Measurements from ENCODE around the gene MCRIP1. TPM values are rescaled to one million over a fixed set of nuclear protein-coding genes. Genes with fewer than 3 reads are reported as not detected.

The MCRIP1 gene, protein sequence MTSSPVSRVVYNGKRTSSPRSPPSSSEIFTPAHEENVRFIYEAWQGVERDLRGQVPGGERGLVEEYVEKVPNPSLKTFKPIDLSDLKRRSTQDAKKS
- 145 TPM for polyA plus RNA-seq (2013, experiment 1 of 2)
- 137 TPM for polyA plus RNA-seq (2013, experiment 2 of 2)

DNA sequence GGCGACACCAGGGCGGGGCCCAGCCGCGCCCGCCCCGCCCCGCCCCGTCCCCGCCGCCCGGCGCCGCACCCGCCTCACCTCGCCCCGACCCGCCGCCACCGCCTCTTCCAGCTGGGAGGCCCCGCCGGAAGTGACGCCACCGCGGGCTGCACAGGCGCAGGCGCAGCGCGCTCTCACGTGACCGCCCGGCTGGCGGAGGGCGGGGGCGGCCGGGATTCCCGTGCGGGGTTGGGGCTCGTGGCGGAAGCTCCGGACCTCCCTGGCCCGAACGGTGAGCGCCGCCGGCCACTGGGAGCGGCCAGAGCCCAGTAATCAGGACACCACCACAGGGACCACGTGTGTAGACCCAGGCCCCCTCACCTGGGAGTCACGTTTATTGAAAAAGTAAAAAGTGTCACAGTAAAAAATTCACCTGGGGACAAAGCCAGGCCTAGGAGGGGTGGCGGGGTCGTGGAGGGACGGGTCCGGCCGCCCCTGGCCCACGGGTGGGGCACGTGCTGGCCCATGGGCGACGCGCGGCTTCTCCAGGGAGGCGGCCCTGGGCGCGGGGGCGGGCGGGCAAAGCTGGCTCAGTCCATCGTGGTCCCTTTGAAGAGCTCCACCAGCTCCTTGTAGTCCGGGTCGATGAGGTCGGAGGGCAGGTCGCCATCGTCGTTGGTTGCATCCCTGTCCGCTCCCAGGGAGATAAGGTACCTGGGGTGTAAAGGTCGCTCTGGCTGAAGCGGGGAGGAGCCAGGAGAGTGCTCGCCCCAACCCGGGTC, at the start of gene MCRIP1:
MCRIP1 (minus strand) TSS at position 132 of the 761 bp plus-strand sequence. CDS start 8,785 bp downstream, outside the sequence.
- H3K36me3 ChIP-seq (replicated peaks in 1 of 2; ENCODE audit: control insufficient read depth in 2 of 2, insufficient read depth in 2 of 2, low read length in 2 of 2), result peaks cover 2 to 9% of the 10 kb centered on the region in 2 donors
- H2AK5ac ChIP-seq (ENCODE audit: low read depth, low read length), result peak within 1 kb of the TSS; percentile 99
- H3K4me2 ChIP-seq (ENCODE audit: insufficient read depth, low read length, poor library complexity, severe bottlenecking), result peak within 1 kb of the TSS; percentile 95
- H3K4me3 ChIP-seq (ENCODE audit: low read length in 2 of 2), result peak within 1 kb of the TSS; percentile 81 to 97
- H3K23ac ChIP-seq (ENCODE audit: low read depth, low read length, poor library complexity), result peak within 1 kb of the TSS; percentile 89
- no CpG with 5 or more reads among the region's 76 CpGs for WGBS, 2 donors (ENCODE audit: extremely low coverage in 2 of 2, insufficient read length in 2 of 2, insufficient replicate concordance in 1 of 2)
- peak within 1 kb of the TSS; percentile 56 for H3K27ac ChIP-seq (replicated peaks; ENCODE audit: low read length)
- peak within 1 kb of the TSS; percentile 92 for H2BK15ac ChIP-seq (ENCODE audit: low read length)
- peak within 1 kb of the TSS; percentile 26 for H3K4ac ChIP-seq (ENCODE audit: low read length)
- peak within 1 kb of the TSS; percentile 82 for H2BK5ac ChIP-seq (ENCODE audit: low read length)
- H4K91ac ChIP-seq (ENCODE audit: low read depth, low read length, poor library complexity), result no peak within 1 kb of the TSS
- H3K27me3 ChIP-seq (ENCODE audit: control insufficient read depth in 3 of 3, insufficient read depth in 3 of 3, low read depth in 1 of 3, low read length in 3 of 3), result no peaks in the 10 kb centered on the region
- no peak within 1 kb of the TSS for H2BK120ac ChIP-seq (ENCODE audit: low read depth, low read length)
- peak within 1 kb of the TSS; percentile 77 for H2BK12ac ChIP-seq (ENCODE audit: low read length)
- H3K14ac ChIP-seq (ENCODE audit: low read length), result peak within 1 kb of the TSS; percentile 61
- H4K8ac ChIP-seq (ENCODE audit: low read depth, low read length), result no peak within 1 kb of the TSS
- H3K9me3 ChIP-seq (replicated peaks in 1 of 2; ENCODE audit: control insufficient read depth in 2 of 2, insufficient read depth in 1 of 2, low read depth in 1 of 2, low read length in 2 of 2), result no peaks in the 10 kb centered on the region
- peak within 1 kb of the TSS; percentile 98 for H3K18ac ChIP-seq (ENCODE audit: low read length)
- H3K79me1 ChIP-seq (ENCODE audit: low read depth, low read length), result peaks cover 31% of the 10 kb centered on the region
- H3K4me1 ChIP-seq (ENCODE audit: control insufficient read depth in 2 of 2, insufficient read depth in 1 of 2, low read depth in 1 of 2, low read length in 2 of 2), result peaks cover 6 to 19% of the 10 kb centered on the region in 2 donors
- H2AFZ ChIP-seq (ENCODE audit: low read length), result peak within 1 kb of the TSS; percentile 83
- H3K9ac ChIP-seq (ENCODE audit: low read depth, low read length, poor library complexity), result peak within 1 kb of the TSS; percentile 99
- peak; percentile 92 for DNase-seq (ENCODE audit: low spot score)

DNA sequence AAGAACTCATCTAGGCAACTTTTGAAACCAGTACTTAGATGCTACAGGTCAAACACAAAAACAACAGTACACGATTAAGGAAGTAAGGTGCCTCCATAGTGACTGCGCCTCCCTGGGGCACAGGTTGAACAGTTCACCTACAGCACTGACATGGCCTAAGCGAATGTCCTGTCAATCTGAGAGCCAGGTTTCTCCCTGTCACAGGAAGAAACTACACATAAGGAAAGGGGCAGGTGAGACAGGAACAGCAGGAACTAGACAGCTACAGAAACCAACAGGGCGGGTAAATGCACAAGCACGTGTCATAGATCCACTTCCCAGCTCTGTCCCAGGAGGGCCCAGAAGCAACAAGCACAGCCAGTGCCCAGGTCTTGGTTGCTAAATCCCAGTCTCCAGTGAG, 46.0 kb upstream of the MCRIP1 start:
- H3K27me3 ChIP-seq (ENCODE audit: control insufficient read depth in 3 of 3, insufficient read depth in 3 of 3, low read depth in 1 of 3, low read length in 3 of 3), result no peaks in the 10 kb centered on the region
- no peak overlapping the region for H2BK5ac ChIP-seq (ENCODE audit: low read length)
- H3K79me1 ChIP-seq (ENCODE audit: low read depth, low read length), result no peaks in the 10 kb centered on the region
- no CpG with 5 or more reads among the region's 5 CpGs for WGBS, 2 donors (ENCODE audit: extremely low coverage in 2 of 2, insufficient read length in 2 of 2, insufficient replicate concordance in 1 of 2)
- no peak overlapping the region for H2BK12ac ChIP-seq (ENCODE audit: low read length)
- H3K36me3 ChIP-seq (replicated peaks in 1 of 2; ENCODE audit: control insufficient read depth in 2 of 2, insufficient read depth in 2 of 2, low read length in 2 of 2), result peaks cover 7 to 61% of the 10 kb centered on the region in 2 donors
- no peak overlapping the region for H4K8ac ChIP-seq (ENCODE audit: low read depth, low read length)
- no peak for DNase-seq (ENCODE audit: low spot score)
- no peak overlapping the region for H3K4me2 ChIP-seq (ENCODE audit: insufficient read depth, low read length, poor library complexity, severe bottlenecking)
- H3K9ac ChIP-seq (ENCODE audit: low read depth, low read length, poor library complexity), result no peak overlapping the region
- no peak overlapping the region for H2BK15ac ChIP-seq (ENCODE audit: low read length)
- H3K18ac ChIP-seq (ENCODE audit: low read length), result no peak overlapping the region
- H3K9me3 ChIP-seq (replicated peaks in 1 of 2; ENCODE audit: control insufficient read depth in 2 of 2, insufficient read depth in 1 of 2, low read depth in 1 of 2, low read length in 2 of 2), result peaks cover 0 to 4% of the 10 kb centered on the region in 2 donors
- H3K4ac ChIP-seq (ENCODE audit: low read length), result no peak overlapping the region
- H3K14ac ChIP-seq (ENCODE audit: low read length), result no peak overlapping the region
- no peak overlapping the region for H3K23ac ChIP-seq (ENCODE audit: low read depth, low read length, poor library complexity)
- no peak overlapping the region for H3K27ac ChIP-seq (replicated peaks; ENCODE audit: low read length)
- H2AFZ ChIP-seq (ENCODE audit: low read length), result no peak overlapping the region
- H2AK5ac ChIP-seq (ENCODE audit: low read depth, low read length), result no peak overlapping the region
- H4K91ac ChIP-seq (ENCODE audit: low read depth, low read length, poor library complexity), result no peak overlapping the region
- H2BK120ac ChIP-seq (ENCODE audit: low read depth, low read length), result no peak overlapping the region
- H3K4me1 ChIP-seq (ENCODE audit: control insufficient read depth in 2 of 2, insufficient read depth in 1 of 2, low read depth in 1 of 2, low read length in 2 of 2), result no peaks in the 10 kb centered on the region
- no peak overlapping the region for H3K4me3 ChIP-seq (ENCODE audit: low read length in 2 of 2)

DNA sequence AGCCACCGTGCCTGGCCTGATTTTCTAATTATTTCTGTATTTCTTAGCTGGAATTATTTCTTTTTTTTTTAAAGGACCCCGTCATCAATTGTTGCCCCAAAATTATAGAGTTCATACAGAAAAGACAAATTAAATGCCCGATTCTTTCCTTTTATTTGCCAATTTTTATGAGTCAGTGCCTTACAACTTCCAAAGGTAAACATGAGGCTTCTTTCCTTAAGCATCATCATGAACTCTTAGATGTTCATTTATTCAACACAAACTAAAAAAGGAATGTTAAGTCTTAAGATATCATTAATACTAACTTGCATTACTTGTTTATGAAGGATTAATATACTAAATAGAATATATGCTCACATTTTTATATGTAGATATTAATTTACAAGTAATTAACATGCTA, 45.2 kb upstream of the MCRIP1 start:
- no peak overlapping the region for H2AK5ac ChIP-seq (ENCODE audit: low read depth, low read length)
- H3K36me3 ChIP-seq (replicated peaks in 1 of 2; ENCODE audit: control insufficient read depth in 2 of 2, insufficient read depth in 2 of 2, low read length in 2 of 2), result peaks cover 6 to 57% of the 10 kb centered on the region in 2 donors
- no peak overlapping the region for H3K4ac ChIP-seq (ENCODE audit: low read length)
- H3K14ac ChIP-seq (ENCODE audit: low read length), result no peak overlapping the region
- H3K4me1 ChIP-seq (ENCODE audit: control insufficient read depth in 2 of 2, insufficient read depth in 1 of 2, low read depth in 1 of 2, low read length in 2 of 2), result no peaks in the 10 kb centered on the region
- DNase-seq (ENCODE audit: low spot score), result no peak
- H3K27me3 ChIP-seq (ENCODE audit: control insufficient read depth in 3 of 3, insufficient read depth in 3 of 3, low read depth in 1 of 3, low read length in 3 of 3), result no peaks in the 10 kb centered on the region
- no peak overlapping the region for H3K4me3 ChIP-seq (ENCODE audit: low read length in 2 of 2)
- no peak overlapping the region for H3K18ac ChIP-seq (ENCODE audit: low read length)
- H4K91ac ChIP-seq (ENCODE audit: low read depth, low read length, poor library complexity), result no peak overlapping the region
- no peak overlapping the region for H2BK15ac ChIP-seq (ENCODE audit: low read length)
- no peak overlapping the region for H2BK120ac ChIP-seq (ENCODE audit: low read depth, low read length)
- no peak overlapping the region for H2BK12ac ChIP-seq (ENCODE audit: low read length)
- no CpG with 5 or more reads among the region's 3 CpGs for WGBS, 2 donors (ENCODE audit: extremely low coverage in 2 of 2, insufficient read length in 2 of 2, insufficient replicate concordance in 1 of 2)
- peaks cover 0 to 5% of the 10 kb centered on the region in 2 donors for H3K9me3 ChIP-seq (replicated peaks in 1 of 2; ENCODE audit: control insufficient read depth in 2 of 2, insufficient read depth in 1 of 2, low read depth in 1 of 2, low read length in 2 of 2)
- no peaks in the 10 kb centered on the region for H3K79me1 ChIP-seq (ENCODE audit: low read depth, low read length)
- H3K27ac ChIP-seq (replicated peaks; ENCODE audit: low read length), result no peak overlapping the region
- H2AFZ ChIP-seq (ENCODE audit: low read length), result no peak overlapping the region
- H4K8ac ChIP-seq (ENCODE audit: low read depth, low read length), result no peak overlapping the region
- no peak overlapping the region for H3K9ac ChIP-seq (ENCODE audit: low read depth, low read length, poor library complexity)
- H2BK5ac ChIP-seq (ENCODE audit: low read length), result no peak overlapping the region
- H3K4me2 ChIP-seq (ENCODE audit: insufficient read depth, low read length, poor library complexity, severe bottlenecking), result no peak overlapping the region
- H3K23ac ChIP-seq (ENCODE audit: low read depth, low read length, poor library complexity), result no peak overlapping the region

DNA sequence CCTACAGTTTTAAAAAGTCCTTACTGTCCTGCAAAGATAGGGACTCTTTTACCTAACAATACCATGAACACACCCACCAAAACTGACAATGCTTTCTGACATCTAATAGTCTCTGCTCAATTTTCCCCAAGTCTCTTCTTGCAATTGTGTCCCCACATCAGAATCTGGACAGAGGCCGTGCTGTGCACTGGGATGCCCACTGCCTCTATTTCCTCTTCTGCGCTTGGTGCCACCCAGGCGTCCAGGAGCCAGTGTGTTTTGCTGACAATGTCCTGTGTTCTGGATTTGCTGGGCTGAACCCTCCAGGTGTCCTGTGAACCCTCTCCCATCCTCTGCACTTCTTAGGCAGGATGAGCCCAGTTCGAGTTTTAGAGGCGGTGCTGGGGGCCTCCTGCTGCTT, 44.5 kb upstream of the MCRIP1 start:
- H3K9ac ChIP-seq (ENCODE audit: low read depth, low read length, poor library complexity), result no peak overlapping the region
- H2BK5ac ChIP-seq (ENCODE audit: low read length), result peak overlapping the region; percentile 66
- no peak overlapping the region for H2BK120ac ChIP-seq (ENCODE audit: low read depth, low read length)
- no peak overlapping the region for H3K27ac ChIP-seq (replicated peaks; ENCODE audit: low read length)
- no peak overlapping the region for H4K8ac ChIP-seq (ENCODE audit: low read depth, low read length)
- no CpG with 5 or more reads among the region's 5 CpGs for WGBS, 2 donors (ENCODE audit: extremely low coverage in 2 of 2, insufficient read length in 2 of 2, insufficient replicate concordance in 1 of 2)
- no peak overlapping the region for H4K91ac ChIP-seq (ENCODE audit: low read depth, low read length, poor library complexity)
- no peaks in the 10 kb centered on the region for H3K4me1 ChIP-seq (ENCODE audit: control insufficient read depth in 2 of 2, insufficient read depth in 1 of 2, low read depth in 1 of 2, low read length in 2 of 2)
- no peak overlapping the region for H2BK15ac ChIP-seq (ENCODE audit: low read length)
- H3K79me1 ChIP-seq (ENCODE audit: low read depth, low read length), result peaks cover 3% of the 10 kb centered on the region
- H3K4me3 ChIP-seq (ENCODE audit: low read length in 2 of 2), result no peak overlapping the region
- no peak overlapping the region for H3K4ac ChIP-seq (ENCODE audit: low read length)
- H3K27me3 ChIP-seq (ENCODE audit: control insufficient read depth in 3 of 3, insufficient read depth in 3 of 3, low read depth in 1 of 3, low read length in 3 of 3), result no peaks in the 10 kb centered on the region
- no peak overlapping the region for H3K23ac ChIP-seq (ENCODE audit: low read depth, low read length, poor library complexity)
- H3K14ac ChIP-seq (ENCODE audit: low read length), result no peak overlapping the region
- DNase-seq (ENCODE audit: low spot score), result no peak
- peaks cover 0 to 5% of the 10 kb centered on the region in 2 donors for H3K9me3 ChIP-seq (replicated peaks in 1 of 2; ENCODE audit: control insufficient read depth in 2 of 2, insufficient read depth in 1 of 2, low read depth in 1 of 2, low read length in 2 of 2)
- H2BK12ac ChIP-seq (ENCODE audit: low read length), result no peak overlapping the region
- H2AFZ ChIP-seq (ENCODE audit: low read length), result no peak overlapping the region
- no peak overlapping the region for H3K18ac ChIP-seq (ENCODE audit: low read length)
- H3K4me2 ChIP-seq (ENCODE audit: insufficient read depth, low read length, poor library complexity, severe bottlenecking), result no peak overlapping the region
- no peak overlapping the region for H2AK5ac ChIP-seq (ENCODE audit: low read depth, low read length)
- peaks cover 6 to 53% of the 10 kb centered on the region in 2 donors for H3K36me3 ChIP-seq (replicated peaks in 1 of 2; ENCODE audit: control insufficient read depth in 2 of 2, insufficient read depth in 2 of 2, low read length in 2 of 2)

All from neuronal stem cell (in vitro differentiated cells).